GM12878 (cell line): Measurements from ENCODE around the gene RASGRF2. TPM values are rescaled to one million over a fixed set of nuclear protein-coding genes. Genes with fewer than 3 reads are reported as not detected.
A peak's percentile ranks its signal among the peaks of the same experiment; 100 is the strongest.

Experiments used
- ATF7 ChIP-seq: fragments of 450-650 bp; IDR thresholded peaks from 2 replicates; pipeline ENCODE4 v1.6.1; 2016; ENCODE audit warnings: low read depth, mild to moderate bottlenecking
- BCL3 ChIP-seq: IDR thresholded peaks from 2 replicates; pipeline ENCODE4 v1.6.1; 2011; ENCODE audit warnings: borderline replicate concordance, low read depth, mild to moderate bottlenecking, moderate library complexity, low read length; ENCODE audit not compliant: insufficient read depth, poor library complexity, severe bottlenecking
- BMI1 ChIP-seq: fragments of 450-650 bp; IDR thresholded peaks from 2 replicates; pipeline ENCODE4 v1.6.1; 2016; ENCODE audit warnings: mild to moderate bottlenecking, moderate library complexity, borderline replicate concordance
- CTCF ChIP-seq, 3 experiments: IDR thresholded peaks in 2 of 3; conservative IDR thresholded peaks in 1 of 3; 2 replicates each; pipeline ENCODE4 v1.5.1; 2011; ENCODE audit warnings: low read depth in 3 of 3, low read length in 3 of 3, mild to moderate bottlenecking in 3 of 3, control low read depth in 2 of 3, moderate library complexity in 2 of 3, inconsistent platforms in 1 of 3, mixed read lengths in 1 of 3; ENCODE audit not compliant: control insufficient read depth in 2 of 3, insufficient read depth in 1 of 3; ENCODE audit errors: extremely low read depth in 1 of 3
- E2F4 ChIP-seq: IDR thresholded peaks from 2 replicates; pipeline ENCODE4 v1.6.1; 2012; ENCODE audit warnings: low read depth, low read length, improper control_type of control experiment
- ETV6 ChIP-seq, 2 experiments: fragments of 450-650 bp in 1 of 2; IDR thresholded peaks in 1 of 2; conservative IDR thresholded peaks in 1 of 2; 2 replicates each; pipeline ENCODE4 v1.6.1; 2014; ENCODE audit warnings: antibody characterized with exemption in 1 of 2, borderline replicate concordance in 1 of 2, low read depth in 1 of 2, mild to moderate bottlenecking in 1 of 2, moderate library complexity in 1 of 2
- FOXK2 ChIP-seq: fragments of 450-650 bp; IDR thresholded peaks from 2 replicates; pipeline ENCODE4 v1.6.1; 2017; ENCODE audit warnings: mild to moderate bottlenecking, moderate library complexity
- FOXM1 ChIP-seq: IDR thresholded peaks from 2 replicates; pipeline ENCODE4 v1.6.1; 2012; ENCODE audit warnings: low read depth, mild to moderate bottlenecking, inconsistent platforms, low read length, moderate library complexity
- IRF4 ChIP-seq: IDR thresholded peaks from 2 replicates; pipeline ENCODE4 v1.6.1; 2011; ENCODE audit warnings: low read depth, low read length
- JUNB ChIP-seq: IDR thresholded peaks from 2 replicates; pipeline ENCODE4 v1.6.1; 2016; ENCODE audit warnings: antibody characterized with exemption, mild to moderate bottlenecking
- RFX5 ChIP-seq: IDR thresholded peaks from 2 replicates; pipeline ENCODE4 v1.6.1; 2011; ENCODE audit warnings: low read depth, low read length, improper control_type of control experiment
- RUNX3 ChIP-seq: IDR thresholded peaks from 2 replicates; pipeline ENCODE4 v1.6.1; 2012; ENCODE audit warnings: low read length, inconsistent platforms
- SKIL ChIP-seq: fragments of 450-650 bp; IDR thresholded peaks from 2 replicates; pipeline ENCODE4 v1.6.1; 2017; ENCODE audit warnings: mild to moderate bottlenecking, low read depth, inconsistent platforms; ENCODE audit not compliant: poor library complexity, severe bottlenecking
- SP1 ChIP-seq: IDR thresholded peaks from one replicate; pipeline ENCODE4 v1.6.1; 2011; ENCODE audit warnings: low read depth, low read length
- YBX1 ChIP-seq: fragments of 450-650 bp; IDR thresholded peaks from 2 replicates; pipeline ENCODE4 v1.6.1; 2016; ENCODE audit warnings: antibody characterized with exemption
- YY1 ChIP-seq: IDR thresholded peaks from 2 replicates; pipeline ENCODE4 v1.6.1; 2011; ENCODE audit warnings: low read depth, mild to moderate bottlenecking, low read length
- ZNF274 ChIP-seq: IDR thresholded peaks from one replicate; pipeline ENCODE4 v1.8.0; 2011; ENCODE audit not compliant: insufficient read length, insufficient read depth
- ZNF687 ChIP-seq: fragments of 450-650 bp; IDR thresholded peaks from 2 replicates; pipeline ENCODE4 v1.6.1; 2017; ENCODE audit warnings: mild to moderate bottlenecking, moderate library complexity
- ZSCAN29 ChIP-seq: fragments of 450-650 bp; IDR thresholded peaks from 2 replicates; pipeline ENCODE4 v1.6.1; 2017; ENCODE audit warnings: mild to moderate bottlenecking, moderate library complexity
- polyA plus RNA-seq, 11 experiments: library from polyadenylated mRNA; depleted of rRNA in 4 of 11; unstranded in 6 of 11; stranded (reverse) in 5 of 11; fragments of >200 nt; fragmentation: Nextera tagmentation in 4 of 11; fragmentation: Illumina TruSeq in 1 of 11; extraction: Ambion mirVana in 4 of 11; extraction: Trizol in 1 of 11; gene quantifications; 1 replicate in 1 of 11; 2 replicates in 10 of 11; pipeline versions ENCODE4 v1.2.1 to v1.2.3, GENCODE V29; 2011 to 2016; ENCODE audit warnings: inconsistent platforms in 2 of 11, missing spikeins in 2 of 11, low read depth in 1 of 11
- total RNA-seq, 4 experiments: library from RNA; depleted of rRNA in 3 of 4; stranded (reverse); fragments of >200 nt in 3 of 4; fragmentation: Illumina TruSeq in 1 of 4; extraction: Trizol in 1 of 4; gene quantifications; 2 replicates each; pipeline versions ENCODE4 v1.2.1 to v1.2.3, GENCODE V29; 2013 to 2021

Gene RASGRF2
- total and polyA plus RNA-seq, 10 of the 15 experiments (the other 5 are each of a cell fraction or from before 2014, with no cell fraction given) = 0.05 to 0.24 (median 0.07) TPM

- TF ChIP-seq ZNF687 (0 out of 2 replicates have a peak, but pooled peaks have one; percentile 27), RUNX3 (no peak), BMI1 (no peak), ZSCAN29 (no peak), RFX5 (no peak), ZNF274 (no peak), FOXK2 (no peak), YBX1 (no peak), YY1 (peak; percentile 59), BCL3 (no peak), FOXM1 (no peak; the same call in 1 of the 2 replicates), ETV6 (conservative IDR thresholded peaks at IDR 0.05 in 1 of 2, IDR thresholded peaks at IDR 0.05 in 1 of 2; ENCODE audit: borderline replicate concordance in 1 of 2, low read depth in 1 of 2) (no peak), E2F4 (no peak), SKIL (no peak), IRF4 (no peak), JUNB (no peak; the same call in 1 of the 2 replicates), SP1 (no peak), CTCF (IDR thresholded peaks at IDR 0.05 in 2 of 3, conservative IDR thresholded peaks at IDR 0.05 in 1 of 3; ENCODE audit: control insufficient read depth in 2 of 3, extremely low read depth in 1 of 3, insufficient read depth in 1 of 3, low read depth in 3 of 3, low read length in 3 of 3) (peak in 1 of 3 experiments; percentile 31; a peak in 2 of 6 replicates), ATF7 (peak; percentile 58; the same call in 1 of the 2 replicates)
Observed at GRCh38 chr5:81212211-81212751, 252.1 kb downstream of the RASGRF2 start (continued).
